GM19351 (cell line): ENCODE measurements around the gene CHRFAM7A.
"Not testable (repeated sequence)": the region's sequence is repeated elsewhere in the genome, so short reads cannot be mapped to it uniquely, and the experiment has no call there.

Source experiments
- ATAC-seq: cut with Tn5 transposase; IDR thresholded peaks from one replicate; pipeline ENCODE4 v1.9.1; 2021; ENCODE audit warnings: mild to moderate bottlenecking, moderate library complexity; ENCODE audit not compliant: unreplicated experiment

CHRFAM7A gene

DNA sequence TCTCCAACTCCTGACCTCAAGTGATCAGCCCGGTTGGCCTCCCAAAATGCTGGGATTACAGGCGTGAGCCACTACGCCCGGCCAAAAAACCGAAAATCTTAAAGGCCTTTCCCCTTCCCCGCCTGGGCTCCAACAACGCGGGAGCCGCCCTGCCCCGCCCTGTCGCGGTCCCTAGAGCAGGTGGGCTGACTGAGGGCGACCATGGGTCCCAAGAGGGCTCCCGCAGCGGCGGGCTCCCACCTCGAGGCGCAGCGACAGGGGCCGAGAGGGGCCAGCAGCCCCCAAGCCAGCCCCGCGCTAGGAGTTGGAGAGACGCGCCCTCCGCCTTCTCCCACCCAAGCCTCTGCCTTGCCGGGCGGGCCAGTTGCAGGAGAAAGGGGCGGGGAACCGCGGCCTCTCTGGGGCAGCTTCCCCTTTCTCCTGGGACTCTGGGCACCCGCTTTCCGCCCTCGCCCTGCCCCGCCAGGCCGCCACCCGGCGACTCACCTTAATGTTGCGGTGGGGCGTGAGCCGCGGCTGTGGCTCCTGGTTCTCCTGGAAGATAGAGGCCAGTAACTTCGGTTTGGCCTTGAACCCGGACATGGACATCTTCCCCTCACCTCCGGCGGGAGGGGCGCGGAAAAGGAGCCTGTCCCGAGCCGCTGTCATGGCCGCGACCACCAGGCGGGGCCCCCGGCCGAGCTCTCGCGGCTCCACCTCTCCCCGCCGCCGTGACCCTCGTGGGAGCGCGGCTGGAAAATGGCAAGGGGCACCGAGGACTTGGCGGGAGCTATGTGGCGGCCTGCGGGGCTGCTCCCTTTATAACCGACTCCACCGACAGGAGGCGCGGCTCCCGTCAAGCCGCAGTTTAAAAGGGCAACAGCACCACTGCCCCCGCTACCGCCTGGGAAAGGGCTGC, at the start of gene CHRFAM7A:
Gene CHRFAM7A (minus strand): TSS at position 775 of the 898 bp plus-strand sequence. CDS start 10,189 bp downstream, outside the sequence.
- ATAC-seq: not testable (repeated sequence)

DNA sequence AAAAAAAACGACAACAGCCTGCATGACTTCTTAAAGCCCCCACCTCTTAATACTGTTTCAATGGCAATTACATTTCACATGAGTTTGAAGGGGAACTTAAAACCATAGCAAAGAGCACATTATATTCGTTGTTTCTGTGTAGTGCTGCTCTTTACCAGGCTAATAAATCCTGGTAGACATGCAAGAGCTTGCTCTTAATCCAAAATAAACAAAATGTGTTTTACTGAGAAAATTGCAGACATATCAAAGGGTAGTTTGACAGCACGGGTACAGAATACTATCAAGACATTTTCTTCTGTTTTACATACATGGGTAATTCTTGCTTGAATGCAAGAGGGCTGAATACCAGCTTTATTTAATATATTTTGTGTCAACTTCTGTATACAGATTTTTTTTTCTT, 45.0 kb upstream of the CHRFAM7A start:
- ATAC-seq: not testable (repeated sequence)

DNA sequence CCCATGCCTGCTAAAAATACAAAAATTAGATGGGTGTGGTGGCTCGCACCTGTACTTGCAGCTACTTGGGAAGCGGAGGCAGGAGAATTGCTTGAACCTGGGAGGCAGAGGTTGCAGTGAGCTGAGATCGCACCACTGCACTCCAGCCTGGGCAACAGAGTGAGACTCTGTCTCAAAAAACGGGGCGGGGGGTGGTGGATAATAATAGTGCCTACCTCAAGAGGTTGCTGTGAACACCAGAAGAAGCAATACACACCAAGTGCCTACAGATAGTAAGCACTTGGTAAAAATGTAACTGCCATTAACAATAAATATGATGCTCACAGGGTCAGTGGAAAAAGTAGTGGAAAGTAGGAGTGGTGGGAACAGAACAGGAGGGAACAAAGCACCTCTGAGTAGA, 42.5 kb upstream of the CHRFAM7A start:
- ATAC-seq: not testable (repeated sequence)

DNA sequence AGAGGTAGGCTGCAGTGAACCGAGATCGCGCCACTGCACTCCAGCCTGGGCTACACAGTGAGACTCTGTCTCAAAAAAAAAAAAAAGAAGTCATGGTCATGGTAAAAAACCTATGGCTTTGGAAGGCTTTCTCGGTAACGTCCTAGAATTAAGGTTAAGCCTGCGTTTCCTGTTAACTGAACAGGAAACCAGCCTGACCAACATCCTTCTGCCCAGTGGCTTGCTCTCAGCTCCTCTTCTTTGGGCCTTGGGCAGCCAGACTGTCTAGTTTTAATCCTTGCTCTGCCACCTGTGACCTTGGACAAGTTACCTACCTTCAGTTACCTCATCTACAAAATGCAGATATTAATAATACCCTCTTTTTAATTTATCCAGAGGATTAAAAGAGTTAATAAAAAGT, 27.4 kb upstream of the CHRFAM7A start:
- ATAC-seq: not testable (repeated sequence)

DNA sequence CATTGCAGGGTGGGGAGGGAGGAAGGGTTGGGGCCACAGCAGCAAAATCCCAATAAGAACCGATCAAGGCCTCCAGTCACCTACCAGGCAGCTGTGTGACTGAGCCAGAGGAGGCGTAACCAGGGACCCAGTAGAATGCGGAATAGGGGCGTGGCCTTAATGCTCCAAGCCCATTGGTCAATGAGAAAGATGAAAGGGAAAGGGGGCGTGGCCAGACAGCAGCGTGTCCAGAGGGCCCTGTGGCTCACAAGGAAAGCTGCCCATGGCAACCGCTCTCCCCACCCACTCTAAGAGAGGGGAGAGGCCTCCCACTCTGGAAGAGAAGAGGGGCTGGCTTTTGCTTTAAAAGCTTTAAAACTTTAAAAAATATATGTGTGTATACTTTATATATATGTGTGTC, 20.8 kb upstream of the CHRFAM7A start, which contains the start of gene GOLGA8R:
Gene GOLGA8R (minus strand): TSS at position 101 of the 400 bp plus-strand sequence. CDS start 98 bp downstream, at position 3.
- ATAC-seq: not testable (repeated sequence)

DNA sequence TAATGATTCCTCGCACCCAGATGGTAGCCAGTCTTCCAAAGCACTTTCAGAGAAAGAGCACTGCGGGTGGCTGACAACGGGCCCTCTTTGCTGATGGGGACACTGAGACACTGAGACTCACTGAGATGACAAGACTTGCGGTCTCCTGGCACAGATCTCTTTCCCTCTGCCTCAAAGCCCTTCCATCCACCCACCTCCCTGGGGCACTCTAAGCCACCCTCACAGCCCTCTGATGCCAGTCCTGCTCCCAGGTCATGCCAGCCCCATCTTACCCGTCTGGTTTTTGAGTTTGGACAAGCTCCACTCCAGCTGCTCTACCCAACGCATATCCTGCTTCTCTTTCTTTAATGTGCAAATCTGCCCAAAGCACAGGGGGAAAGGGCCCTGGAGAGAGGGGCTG, 14.3 kb upstream of the CHRFAM7A start:
- ATAC-seq: not testable (repeated sequence)

DNA sequence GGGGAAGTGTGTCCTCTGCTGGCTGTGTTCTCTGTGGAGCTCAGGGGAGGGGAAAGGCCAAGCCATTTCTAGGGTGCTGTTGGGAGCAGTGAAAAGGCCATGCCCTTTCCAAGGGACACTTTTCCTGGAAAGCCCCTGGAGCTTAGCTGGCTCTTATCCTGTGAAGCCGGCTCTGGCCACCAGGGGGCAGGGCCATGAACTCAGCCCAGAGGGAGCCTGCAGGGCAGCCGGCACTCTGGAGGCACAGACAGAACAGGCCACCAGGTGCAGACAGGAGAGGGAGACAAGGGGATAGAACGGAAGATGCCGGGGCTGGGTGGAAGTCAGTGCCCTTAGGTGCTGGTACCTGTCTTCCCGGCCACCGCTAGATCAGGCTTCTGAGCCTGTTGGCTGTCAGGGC, 5.6 kb upstream of the CHRFAM7A start:
- not testable (repeated sequence) for ATAC-seq

DNA sequence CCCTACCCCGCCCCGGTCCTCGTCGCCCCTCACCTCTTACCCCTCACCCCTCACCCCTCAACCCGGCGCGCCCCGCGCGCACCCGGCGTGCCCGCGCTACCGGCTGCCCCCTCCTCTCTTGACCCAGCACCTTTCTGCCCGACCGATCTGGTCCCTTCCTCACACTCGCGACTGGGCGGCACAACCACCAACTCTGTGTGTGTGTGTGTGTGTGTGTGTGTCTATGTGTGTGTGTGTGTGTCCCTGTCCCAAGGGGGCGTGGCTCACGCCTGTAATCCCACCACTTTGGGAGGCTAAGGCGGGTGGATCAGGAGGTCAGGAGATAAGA, 288 bp upstream of the CHRFAM7A start:
- ATAC-seq: not testable (repeated sequence)

DNA sequence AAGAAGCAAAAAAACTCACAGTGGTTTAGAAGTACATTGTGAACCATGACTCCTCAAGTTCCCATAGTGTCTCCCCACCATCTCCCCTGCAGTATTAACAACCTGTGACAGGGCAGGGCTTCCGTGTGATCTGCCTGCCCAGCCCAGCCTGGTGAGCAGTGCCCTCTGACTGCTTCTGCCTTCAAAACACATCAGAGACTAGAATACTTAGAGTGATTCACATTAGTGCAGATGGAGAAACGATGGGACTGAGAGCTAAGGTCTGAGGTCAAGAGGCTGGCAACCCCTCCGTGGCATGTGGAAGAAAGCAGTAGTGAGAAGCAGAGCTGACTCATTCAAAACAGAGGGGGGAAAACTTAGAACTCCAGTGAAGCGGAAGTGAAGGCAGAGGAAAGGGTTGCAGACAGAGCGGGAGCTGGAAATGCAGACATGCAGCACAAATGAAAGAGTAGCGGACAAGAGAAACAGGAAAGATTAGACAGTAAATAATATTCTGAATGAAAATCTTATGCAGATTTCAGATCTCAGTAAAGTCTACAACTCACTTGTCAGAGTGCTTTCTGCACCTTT, 6.9 kb downstream of the CHRFAM7A start:
- not testable (repeated sequence) for ATAC-seq

DNA sequence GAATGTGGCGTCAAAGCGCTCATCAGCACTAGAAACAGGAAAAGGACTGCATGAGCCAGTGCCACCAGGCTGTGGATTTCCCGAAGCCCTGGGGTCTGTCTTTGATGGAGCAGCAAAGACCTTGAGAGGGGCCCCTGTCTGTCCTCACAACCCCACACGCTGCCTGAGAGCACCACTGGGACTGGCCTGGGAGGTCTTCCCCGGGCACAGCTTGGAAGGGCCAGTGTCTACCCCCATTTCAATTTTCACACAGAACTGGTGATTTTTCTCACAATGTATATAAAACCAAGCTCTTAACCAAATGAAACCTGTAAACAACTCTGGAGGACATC, 16.3 kb downstream of the CHRFAM7A start:
- not testable (repeated sequence) for ATAC-seq

DNA sequence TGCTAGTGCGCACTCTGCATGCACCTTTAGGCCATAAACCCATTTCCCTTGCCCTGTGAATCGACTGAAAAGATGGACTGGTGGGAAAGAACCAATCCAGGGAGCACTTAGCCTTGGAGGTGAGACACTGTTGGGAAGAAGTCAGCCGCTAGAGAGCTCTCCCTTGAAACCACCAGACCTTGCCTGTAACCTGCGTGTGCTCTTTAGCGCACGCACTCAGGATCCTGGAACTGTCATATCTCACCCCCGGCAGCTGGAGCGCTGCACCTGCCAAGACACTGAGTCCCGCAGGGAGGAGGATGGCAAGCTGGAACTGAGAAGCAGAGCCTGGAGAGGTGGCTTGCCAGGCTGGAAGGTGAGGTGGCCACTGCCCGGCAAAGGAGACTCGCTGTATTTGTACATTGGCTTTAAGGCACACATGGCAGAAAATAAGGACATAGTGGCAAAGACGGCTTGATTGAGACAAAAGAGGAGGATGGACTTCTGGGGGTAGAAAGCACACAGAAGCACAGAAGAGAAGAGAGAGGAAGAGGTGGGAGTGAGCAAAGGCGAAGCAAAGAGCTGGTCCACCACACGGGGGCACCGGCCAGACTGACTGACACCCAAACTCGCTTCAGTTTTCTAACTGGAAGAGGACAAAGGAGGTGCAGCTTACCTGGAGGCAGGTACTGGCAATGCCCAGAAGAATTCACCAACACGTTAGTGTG, 16.8 kb downstream of the CHRFAM7A start:
- not testable (repeated sequence) for ATAC-seq

DNA sequence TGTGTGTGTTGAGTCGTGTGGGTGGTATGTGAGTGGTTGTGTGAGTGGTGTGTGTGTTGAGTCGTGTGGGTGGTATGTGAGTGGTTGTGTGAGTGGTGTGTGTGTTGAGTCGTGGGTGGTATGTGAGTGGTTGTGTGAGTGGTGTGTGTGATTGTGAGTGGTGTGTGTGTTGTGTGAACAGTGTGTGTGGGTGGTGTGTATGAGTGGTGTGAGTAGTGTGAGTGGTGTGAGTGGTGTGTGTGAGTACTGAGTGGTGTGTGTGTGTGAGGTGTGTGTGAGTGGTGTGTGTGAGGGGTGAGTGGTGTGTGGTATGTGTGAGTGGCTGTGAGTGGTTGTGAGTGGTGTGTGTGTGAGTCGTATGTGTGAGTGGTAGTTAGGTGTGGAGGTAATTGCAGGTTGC, 17.5 kb downstream of the CHRFAM7A start:
- ATAC-seq: not testable (repeated sequence)

DNA sequence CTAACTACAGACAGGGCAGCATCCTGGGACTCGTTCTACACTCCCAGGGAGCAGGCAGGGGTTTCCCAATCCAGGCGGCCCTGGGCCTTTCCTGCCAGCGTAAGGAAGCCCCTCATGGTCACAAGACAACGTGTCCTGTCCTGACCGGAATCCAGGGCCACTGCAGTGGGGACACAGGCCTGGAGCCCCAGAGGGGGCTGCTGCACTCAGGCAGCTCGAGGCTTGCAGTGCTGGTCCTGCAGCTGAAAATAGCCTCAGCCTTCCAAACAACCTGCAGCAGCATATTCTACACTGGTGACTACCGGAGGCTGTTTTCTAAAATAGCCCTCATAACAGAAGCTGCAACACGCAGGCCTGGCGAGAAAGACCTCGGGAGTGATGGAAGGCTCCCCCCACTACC, 18.5 kb downstream of the CHRFAM7A start:
- not testable (repeated sequence) for ATAC-seq

DNA sequence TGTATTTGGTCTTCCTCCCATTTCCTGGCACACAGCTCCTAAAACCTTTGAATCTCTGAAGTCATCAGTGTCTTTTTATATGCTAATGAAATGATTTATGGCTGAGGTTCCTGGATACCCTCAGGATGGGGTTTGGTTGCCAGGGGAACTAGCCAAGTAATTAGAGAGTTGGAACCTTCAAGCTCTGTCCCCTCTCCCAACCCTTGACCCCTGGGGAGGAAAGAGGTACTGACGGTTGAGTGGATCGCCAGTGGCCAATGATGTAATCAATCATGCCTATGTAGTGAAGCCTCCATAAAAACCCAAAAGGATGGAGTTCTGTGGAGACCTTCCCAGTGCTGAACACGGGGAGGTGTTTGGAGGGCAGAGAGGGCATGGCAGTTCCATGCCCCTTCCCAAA, 25.1 kb downstream of the CHRFAM7A start:
- ATAC-seq: not testable (repeated sequence)

DNA sequence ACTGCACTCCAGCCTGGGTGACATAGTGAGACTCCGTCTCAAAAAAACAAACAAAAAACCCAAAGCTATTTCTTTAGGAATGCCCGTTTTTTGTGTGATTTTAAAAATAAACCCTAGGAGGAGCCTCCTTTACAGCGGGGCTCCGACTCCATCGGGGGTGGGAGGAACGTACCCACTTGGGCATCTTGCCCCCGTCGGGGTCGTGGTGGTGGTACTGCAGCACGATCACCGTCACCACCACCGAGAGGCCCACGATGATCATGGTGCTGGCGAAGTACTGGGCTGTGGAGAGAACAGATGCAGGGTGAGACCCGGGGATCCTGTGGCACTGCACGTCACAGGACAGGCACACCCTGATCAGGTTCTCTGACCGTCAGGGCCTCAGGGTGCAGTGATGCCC, 26.1 kb downstream of the CHRFAM7A start:
- not testable (repeated sequence) for ATAC-seq

DNA sequence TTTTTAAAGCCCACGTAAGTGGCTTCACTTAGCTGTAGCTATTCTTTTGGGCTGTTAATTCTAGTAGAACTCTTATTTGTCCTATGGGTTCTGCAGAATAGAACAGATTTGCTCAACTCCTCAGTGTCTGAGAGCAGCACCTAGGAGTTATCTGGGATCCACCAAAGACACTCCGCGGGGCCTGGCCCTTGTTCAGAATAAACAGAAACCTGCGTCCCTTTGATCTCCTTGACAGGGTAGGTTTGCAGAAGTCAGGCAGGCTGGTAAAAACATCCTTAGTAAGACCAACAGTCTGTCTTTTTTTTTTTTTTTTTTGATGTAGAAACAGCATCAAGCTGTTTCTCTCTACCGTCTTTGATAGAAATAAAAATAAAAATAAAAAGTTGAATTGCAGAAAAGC, 31.9 kb downstream of the CHRFAM7A start:
- ATAC-seq: not testable (repeated sequence)

DNA sequence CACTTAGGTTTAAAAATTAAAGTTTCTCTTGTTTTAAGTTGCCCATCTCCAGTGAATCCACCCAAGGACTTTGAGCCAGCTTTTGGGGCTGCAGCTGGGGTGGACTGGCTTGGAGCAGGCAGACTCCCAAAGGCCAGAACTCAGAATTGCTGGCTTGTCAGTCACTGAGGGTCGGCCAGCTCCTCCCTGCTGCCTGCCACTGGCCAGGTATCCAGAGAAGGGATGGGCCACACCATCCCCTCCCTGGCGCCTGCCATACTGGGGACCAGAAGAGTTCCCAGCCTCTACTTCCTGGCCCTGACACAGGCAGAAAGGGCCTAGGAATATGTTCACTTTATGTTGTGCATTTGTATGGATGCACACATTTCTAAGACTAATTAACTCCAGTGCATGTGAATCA, 32.4 kb downstream of the CHRFAM7A start:
- not testable (repeated sequence) for ATAC-seq

DNA sequence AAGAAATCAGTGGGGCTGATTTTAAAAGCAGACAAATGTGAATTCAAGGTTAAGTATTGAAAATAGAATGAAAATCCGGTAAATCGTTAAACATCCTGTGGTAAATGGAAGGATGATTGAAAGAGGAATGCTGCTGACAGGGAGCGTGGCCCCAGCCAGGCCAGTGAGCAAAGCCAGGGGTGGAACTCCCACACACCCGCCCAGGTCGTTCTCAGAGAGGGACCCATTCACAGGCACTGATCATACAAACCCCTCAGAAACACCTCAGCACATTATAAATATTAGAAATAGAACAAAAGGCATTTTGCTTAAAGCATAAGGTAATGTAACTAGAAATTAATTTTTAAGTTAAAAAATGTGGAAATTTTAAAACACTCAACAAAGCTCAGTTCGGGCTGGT, 38.3 kb downstream of the CHRFAM7A start:
- ATAC-seq: not testable (repeated sequence)

DNA sequence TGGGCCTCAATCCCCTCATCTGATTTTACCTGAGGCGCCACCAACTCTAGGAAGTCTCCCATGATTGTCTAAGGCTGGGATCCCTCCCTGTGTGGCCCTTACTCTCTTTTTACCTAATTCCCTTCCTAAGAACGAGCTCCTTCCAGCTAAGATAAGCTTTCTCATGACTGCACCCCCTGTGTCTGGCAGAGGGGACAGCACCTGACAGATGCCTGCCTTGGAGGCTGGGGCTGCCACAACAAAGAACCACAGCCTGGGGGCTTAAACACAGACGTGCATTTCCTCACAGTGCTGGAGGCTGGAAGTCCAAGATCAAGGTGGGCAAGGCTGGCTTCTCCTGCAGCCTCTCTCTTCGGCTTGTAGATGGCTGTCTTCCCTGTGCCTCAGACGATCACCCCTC, 43.5 kb downstream of the CHRFAM7A start:
- ATAC-seq: not testable (repeated sequence)

DNA sequence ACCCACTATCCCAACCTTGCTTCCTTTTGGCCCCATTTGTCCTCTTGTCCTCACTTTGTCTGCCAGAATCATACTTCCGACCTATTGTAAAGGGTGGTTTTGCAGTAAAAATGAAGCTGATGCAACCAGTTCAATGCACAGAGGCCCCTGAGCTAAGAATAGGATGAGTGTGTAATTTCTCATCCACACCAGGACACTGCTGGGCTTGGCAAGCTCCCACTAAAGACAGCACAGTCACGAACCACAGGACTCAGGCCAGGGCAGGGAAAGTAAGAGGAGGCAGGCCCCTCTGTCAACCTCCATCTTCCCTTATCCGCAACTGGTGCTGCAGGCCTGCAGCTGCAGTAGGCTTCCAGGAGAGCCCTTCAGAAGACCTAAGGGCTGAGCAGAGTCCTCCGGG, 56.8 kb downstream of the CHRFAM7A start:
- not testable (repeated sequence) for ATAC-seq

DNA sequence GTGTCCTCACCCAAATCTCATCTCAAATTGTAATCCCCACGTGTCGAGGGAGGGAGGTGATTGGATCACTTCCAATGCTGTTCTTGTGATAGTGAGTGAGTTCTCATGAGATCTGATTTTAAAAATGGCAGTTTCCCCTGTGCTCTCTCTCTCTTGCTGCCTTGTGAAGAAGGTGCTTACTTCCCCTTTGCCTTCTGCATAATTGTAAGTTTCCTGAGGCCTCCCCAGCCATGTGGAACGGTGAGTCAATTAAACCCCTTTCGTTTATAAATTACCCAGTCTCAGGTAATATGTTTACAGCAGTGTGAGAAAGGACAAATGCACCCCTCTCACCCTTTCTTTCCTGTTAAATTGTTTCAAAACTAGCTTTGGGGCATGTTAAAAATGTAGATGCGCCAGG, 59.2 kb downstream of the CHRFAM7A start:
- ATAC-seq: not testable (repeated sequence)

DNA sequence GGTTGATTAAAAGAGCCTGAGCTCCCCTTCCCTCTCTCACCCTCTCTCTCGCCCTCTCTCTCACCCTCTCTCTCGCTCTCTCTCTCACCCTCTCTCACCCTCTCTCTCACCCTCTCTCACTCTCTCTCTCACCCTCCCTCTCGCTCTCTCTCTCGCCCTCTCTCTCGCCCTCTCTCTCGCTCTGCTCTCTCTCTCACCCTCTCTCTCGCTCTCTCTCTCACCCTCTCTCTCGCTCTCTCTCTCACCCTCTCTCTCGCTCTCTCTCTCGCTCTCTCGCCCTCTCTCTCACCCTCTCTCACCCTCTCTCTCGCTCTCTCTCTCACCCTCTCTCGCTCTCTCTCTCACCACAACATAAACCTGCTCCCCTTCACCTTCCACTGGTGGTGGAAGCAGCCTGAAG, 67.2 kb downstream of the CHRFAM7A start:
- not testable (repeated sequence) for ATAC-seq
